Fibroblast of skin of back (primary cell): ENCODE results near the gene NPTX2. TPM values are rescaled to one million over a fixed set of nuclear protein-coding genes. Genes with fewer than 3 reads are reported as not detected.
"Not testable (repeated sequence)": the region's sequence is repeated elsewhere in the genome, so short reads cannot be mapped to it uniquely, and the experiment has no call there.

Experiments
- DNase-seq: peaks from one replicate; pipeline ENCODE4 v3.0.0-alpha.2; 2013
- polyA plus RNA-seq, 2 experiments: library from polyadenylated mRNA; unstranded; fragments of 120-200 nt; gene quantifications; one replicate each; pipeline ENCODE4 v1.2.1, GENCODE V29; 2013; ENCODE audit not compliant: insufficient read length in 2 of 2

The NPTX2 gene, protein sequence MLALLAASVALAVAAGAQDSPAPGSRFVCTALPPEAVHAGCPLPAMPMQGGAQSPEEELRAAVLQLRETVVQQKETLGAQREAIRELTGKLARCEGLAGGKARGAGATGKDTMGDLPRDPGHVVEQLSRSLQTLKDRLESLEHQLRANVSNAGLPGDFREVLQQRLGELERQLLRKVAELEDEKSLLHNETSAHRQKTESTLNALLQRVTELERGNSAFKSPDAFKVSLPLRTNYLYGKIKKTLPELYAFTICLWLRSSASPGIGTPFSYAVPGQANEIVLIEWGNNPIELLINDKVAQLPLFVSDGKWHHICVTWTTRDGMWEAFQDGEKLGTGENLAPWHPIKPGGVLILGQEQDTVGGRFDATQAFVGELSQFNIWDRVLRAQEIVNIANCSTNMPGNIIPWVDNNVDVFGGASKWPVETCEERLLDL
- polyA plus RNA-seq (2013, experiment 1 of 2; ENCODE audit: insufficient read length) = 13.7 TPM
- polyA plus RNA-seq (2013, experiment 2 of 2; ENCODE audit: insufficient read length) = 3.0 TPM

DNA sequence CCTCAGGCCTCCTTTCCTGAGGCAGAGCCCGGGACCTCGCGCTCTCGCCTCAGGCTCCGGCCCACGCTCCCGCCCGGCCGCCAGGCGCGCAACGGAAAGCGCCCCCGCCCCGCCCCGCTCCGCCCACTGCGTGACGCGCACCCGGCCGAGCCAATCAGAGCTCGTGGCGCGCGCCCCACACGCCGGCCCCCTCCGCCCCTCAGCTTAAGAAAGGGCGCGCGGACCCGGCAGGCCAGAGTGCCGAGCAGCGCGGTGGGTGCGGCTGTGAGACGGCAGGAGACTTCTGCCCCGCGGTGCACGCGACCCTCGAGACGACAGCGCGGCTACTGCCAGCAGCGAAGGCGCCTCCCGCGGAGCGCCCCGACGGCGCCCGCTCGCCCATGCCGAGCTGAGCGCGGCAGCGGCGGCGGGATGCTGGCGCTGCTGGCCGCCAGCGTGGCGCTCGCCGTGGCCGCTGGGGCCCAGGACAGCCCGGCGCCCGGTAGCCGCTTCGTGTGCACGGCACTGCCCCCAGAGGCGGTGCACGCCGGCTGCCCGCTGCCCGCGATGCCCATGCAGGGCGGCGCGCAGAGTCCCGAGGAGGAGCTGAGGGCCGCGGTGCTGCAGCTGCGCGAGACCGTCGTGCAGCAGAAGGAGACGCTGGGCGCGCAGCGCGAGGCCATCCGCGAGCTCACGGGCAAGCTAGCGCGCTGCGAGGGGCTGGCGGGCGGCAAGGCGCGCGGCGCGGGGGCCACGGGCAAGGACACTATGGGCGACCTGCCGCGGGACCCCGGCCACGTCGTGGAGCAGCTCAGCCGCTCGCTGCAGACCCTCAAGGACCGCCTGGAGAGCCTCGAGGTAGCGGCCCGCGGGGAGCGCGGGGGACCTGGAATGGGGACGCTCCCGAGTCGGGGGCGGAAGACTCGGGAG, at the start of gene NPTX2:
Gene NPTX2, plus strand, starts transcription at position 235 of the 909 bp plus-strand sequence. Its CDS starts 177 bp downstream, at position 412.
- peak; percentile 73 for DNase-seq

DNA sequence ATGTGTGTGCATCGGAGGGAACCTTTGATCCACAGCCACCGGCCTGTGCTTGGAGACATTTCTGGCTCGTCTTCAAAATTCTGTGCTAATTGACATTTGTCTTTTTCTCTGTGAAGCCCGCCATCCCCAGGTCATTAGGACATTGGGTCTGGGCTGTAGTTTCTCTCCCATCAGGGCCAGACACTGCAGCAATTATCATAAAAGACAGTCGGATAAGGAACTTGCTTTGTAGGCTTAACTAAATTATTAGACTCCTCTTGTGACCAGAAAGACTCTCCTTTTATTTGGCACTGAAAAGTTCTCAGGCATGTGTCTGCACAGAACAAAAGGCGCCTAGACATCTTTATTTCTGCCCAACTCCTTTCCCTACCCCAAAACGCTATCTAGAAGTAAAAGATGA, 49.1 kb upstream of the NPTX2 start:
- DNase-seq = no peak

DNA sequence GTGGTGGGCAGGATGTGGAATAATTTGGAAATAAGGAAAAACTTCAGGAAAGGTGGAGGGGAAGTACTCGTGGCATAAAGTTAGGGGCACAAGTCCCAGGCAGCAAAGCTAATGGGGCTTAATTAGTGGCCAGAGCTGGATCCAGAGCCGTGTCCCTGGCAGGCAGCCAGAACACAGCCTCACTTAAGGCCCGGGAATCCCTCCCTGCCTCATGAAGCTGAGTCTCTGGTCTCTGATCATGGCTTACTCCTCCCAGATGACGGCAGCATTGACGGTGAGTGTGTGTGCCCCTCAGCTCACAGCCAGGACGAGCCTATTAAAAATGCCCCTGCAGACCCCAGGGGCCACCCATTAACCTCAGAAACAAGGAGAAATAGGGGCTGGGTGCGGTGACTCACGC, 48.2 kb upstream of the NPTX2 start:
- no peak for DNase-seq

DNA sequence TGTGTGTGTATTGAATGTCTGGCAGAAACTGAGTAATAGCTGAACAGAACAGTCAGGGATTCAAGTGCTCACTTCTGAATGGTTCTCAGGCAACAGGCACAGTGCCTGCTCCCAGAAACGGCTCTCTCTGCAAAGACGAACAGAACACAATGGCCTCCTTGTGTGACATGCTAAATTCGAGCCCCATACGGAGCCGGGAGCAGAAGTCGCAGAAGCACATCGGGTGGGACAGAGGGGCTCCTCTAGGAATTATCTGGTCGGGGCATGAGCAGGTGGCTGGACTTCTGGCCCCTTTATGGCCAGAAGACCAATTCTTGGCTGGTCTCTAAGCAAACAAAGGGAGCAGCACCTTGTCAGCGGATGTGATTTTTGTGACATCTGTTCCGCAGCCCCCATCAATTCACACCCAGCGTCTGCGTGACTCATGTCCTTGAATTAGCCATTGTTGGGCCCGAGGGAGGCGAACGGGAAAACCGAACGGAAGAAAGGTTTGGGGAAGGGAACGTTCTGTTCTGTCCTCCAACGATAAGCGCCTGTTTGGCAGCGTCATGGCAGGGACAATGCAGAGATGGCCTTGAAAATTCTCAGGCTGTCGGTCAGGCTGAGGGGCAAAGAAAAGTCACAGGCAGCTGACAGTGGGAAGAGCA, 47.3 kb upstream of the NPTX2 start:
- DNase-seq = peak; percentile 38

DNA sequence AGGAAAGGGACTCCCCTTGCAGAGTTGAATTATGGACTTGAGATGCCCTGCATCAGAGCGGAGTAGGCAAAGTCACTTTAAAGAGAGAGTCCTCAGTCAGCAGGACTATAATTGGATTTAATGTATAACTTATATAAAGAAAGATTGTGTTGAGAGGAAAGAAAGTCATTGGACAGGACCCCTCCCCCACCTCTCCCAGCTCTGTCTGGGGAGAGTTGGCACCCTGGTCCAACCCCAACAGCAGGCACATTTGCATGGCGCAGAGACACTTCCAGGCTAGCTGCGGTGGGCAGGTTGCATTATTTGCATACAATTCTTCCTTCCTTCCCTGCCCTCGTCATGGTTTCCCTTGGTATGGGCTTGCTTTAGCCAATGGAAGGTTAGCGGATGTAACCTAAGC, 46.1 kb upstream of the NPTX2 start:
- DNase-seq = no peak

DNA sequence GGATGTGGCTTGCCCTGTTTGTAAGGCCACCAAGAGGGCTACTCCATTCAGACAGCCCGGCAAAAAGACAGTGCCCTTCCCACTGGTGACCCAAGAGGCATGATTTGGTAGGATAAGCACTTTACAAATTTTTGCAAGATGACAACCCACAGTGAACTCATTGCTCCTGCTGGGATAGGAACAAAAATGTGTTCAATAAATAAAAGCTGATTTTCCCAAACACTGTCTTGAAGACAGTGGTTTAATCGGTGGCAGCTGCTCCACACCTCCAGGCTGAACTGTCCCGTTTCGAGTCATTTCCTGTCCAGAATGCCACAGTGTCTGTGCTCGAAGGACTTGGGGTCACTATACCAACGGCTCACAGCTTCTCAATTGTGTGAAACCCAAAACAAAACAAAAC, 45.1 kb upstream of the NPTX2 start:
- peak; percentile 65 for DNase-seq

DNA sequence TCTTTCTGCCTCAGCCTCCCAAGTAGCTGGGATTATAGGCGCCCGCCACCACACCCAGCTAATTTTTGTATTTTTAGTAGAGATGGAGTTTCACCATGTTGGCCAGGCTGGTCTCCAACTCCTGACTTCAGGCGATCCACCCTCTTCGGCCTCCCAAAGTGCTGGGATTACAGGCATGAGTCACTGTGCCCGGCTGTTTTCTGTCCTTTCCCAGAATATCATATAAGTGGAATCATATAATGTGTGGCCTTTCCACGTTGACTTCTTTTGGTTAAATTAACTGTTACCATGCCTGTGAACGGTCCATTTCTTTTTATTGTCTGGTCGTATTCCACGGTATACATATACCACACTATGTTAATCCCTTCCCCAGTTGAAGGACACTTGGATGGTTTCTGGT, 44.4 kb upstream of the NPTX2 start:
- not testable (repeated sequence) for DNase-seq

DNA sequence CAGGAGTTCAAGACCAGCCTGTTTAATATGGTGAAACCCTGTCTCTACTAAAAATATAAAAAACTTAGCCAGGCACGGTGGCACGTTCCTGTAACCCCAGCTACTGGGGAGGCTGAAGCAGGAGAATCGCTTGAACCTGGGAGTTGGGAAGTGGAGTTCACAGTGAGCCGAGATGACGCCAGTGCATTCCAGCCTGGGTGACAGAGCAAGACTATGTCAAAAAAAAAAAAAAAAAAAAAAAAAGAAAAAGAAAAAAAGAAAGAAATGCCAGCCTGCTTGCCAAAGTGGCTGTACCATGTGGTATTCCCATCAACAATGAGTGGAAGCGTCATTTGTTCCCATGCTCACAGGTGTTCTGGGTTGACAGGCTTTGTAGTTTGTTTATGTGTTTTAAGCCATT, 43.3 kb upstream of the NPTX2 start:
- no peak for DNase-seq

DNA sequence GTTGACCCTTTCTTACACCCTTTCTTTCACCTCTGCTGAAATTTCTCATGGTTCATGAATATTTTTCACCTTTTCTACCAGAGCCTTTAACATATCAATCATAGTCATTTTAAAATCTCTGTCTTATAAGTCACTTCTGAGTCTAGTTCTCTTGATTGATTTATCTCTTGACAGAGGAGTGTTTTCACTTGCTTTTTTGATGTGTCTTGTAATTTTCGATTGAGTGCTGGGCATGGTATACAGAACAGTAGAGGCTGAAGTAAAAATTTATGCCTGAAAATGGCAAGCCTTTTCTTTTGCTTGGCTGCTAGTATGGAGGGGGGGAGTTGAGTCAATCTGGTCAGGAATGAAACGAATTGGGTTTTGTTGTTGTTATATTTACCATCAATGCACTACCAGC, 41.2 kb upstream of the NPTX2 start:
- DNase-seq = no peak

DNA sequence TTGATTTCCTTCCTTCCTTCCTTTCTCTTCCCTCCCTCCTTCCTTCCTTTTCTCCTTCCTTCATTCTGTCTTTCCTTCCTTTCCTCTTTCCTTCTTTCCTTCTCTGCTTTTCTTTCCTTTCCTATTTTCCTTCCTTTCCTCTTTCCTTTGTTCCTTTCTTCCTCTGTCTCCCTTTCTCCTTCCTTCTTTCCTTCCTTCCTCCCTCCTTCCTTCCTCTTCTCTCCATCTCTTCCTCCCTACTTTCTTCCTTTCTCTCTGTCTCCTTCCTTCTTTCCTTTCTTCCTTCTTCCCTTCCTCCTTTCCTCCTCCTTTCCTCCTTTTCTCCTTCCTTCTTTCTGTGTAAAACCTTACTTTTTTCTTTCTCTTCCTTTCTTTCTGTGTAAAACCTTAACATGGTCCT, 32.3 kb upstream of the NPTX2 start:
- DNase-seq = no peak

DNA sequence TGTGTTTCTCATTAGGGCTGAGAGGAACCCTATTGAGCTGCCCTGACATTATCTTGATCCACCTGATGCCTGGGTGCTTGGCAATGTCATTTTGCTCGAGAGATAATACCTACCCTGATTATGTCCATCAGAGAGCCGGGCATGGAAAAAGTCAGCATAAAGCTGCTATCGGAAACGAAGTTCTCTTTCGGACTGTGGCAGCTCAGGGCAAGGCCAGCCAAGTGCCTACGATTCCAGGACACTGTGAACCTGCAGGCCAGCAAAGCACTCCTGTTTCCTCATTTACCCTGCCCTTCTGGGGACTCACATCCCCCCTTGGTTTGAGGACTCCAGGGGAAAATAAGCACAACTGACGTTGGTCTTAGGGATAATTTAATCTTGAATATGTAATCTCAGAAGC, 25.2 kb upstream of the NPTX2 start:
- DNase-seq = no peak

DNA sequence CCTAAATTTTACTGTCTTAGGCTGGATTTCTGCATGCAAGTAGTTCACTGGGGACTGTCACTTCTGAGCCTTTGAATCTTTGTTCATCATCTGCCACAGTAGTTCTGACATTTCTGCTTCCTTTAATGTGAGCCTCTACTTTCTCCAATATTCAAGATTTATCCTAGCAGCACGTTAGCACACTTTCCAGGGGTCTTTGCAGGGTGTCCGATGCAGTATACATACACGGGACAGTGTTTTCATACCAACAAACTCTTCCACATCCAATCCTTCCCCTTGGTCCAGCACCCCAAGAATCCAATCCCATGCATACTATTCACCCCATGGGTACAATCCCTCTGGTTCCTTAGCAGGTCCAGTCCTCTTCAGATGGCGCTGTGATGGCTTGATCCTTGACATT, 22.7 kb upstream of the NPTX2 start:
- DNase-seq = no peak

DNA sequence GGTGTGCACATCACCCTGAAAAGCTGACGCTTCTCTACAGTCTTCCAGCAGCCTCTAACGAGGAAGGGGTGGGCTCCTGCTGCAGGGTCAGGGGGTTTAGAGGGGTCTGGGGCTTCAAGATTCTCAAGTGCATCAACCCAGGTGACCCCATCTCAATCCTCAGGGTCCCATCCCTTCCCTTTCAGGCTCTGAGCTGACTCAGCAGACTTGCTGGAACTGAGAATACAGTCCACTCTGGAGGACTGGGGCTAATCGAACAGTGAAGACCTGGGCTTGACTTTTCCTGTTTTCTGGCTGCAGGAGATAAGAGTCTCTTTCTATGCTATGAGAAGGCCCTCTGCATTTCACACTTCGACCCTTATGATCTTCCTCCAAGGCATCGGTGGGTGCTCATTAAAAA, 22.3 kb upstream of the NPTX2 start:
- DNase-seq = no peak

DNA sequence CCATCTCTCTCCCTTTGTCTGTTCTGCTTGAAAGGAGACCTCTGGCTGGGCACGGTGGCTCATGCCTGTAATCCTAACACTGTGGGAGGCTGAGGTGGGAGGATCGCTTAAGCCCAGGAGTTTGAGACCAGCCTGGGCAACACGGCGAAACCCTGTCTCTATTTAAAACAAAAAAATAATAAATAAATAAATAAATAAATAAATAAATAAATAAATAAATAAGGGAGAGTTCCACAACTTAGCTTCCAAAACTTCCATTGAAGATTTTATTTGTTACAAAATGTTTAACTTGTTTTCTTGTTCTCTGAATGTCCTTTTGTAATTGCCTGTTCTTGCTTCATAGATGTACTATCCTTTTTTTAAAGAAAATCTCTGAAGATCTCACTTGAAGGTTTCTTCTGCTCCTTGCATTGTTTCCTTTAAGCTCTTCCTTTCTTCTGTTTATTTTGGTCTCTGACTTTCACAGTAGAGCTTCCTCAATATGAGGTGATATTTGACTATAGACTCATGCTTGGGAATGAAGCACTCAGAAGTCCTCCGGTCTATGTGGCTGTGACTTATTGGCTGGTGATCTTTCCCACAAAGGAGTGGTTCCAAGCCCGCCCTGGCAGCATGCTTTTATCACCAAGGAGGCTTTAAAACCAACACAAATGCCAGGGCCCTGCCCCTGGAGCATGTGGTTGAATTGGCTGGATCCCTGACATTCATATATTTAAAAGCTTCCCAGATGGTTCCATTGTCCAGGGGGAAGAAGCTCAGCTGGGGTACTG, 18.1 kb upstream of the NPTX2 start:
- no peak for DNase-seq

DNA sequence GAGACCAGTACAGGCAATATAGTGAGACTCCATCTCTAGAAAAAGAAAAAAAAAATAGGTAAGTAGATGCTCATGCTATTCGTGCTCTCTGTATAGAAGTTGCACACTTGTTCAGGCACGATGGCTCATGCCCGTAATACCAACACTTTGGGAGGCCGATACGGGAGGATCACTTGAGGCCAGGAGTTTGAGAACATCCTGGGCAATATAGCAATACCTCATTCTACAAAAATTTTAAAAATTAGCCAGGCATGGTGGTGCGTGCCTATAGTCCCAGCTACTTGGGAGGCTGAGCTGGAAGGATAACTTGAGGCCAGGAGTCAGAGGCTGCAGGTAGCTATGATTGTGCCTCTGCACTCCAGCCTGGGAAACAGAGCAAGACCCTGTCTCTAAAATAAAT, 17.2 kb upstream of the NPTX2 start:
- no peak for DNase-seq

DNA sequence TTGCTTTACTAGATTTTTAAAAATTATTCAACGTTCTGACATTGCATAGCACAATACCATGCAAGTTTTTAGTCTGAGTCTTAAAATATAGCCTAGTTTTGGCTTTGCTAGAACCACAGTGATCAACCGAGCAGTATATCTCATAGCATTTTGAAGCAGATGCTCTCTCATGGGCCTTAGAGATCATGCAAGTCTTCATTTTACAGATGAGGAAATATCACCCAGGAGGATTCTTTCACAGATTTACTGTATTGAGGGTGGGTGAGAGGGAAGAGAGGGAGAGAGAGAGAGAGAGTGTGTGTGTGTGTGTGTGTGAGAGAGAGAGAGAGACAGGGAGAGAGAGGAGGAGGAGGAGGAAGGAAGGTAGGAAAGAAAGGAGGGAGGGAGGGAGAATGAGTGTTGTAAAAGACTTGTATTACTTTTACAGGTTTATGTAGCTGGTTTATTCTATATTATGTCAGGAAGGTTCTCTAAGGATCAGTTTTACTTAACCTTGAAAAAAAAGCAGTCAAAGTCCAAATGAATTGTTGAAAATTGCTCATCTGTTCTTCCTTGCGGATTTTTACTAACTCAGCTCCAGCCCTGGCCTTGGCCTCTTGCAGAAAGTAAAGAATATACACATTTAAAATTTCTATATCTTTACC, 14.2 kb upstream of the NPTX2 start:
- no peak for DNase-seq

DNA sequence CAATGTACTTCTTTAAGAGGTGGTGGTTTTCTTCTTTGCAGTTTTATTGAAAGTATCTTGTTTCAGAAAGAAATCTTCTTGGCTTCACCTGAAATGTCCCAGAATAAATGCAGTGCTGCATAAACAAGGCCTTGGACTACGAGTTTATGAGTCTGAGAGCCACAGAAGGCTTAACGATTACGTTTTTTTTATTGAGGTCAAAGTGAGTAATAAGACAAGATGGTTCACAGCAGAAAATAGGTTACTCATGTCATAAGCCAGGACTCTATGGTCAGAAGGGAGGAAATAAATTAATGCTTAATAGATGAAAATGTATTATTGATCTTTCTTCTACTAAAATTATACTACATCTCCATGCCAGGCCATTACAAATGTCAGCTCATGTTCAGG, 13.7 kb upstream of the NPTX2 start:
- no peak for DNase-seq

DNA sequence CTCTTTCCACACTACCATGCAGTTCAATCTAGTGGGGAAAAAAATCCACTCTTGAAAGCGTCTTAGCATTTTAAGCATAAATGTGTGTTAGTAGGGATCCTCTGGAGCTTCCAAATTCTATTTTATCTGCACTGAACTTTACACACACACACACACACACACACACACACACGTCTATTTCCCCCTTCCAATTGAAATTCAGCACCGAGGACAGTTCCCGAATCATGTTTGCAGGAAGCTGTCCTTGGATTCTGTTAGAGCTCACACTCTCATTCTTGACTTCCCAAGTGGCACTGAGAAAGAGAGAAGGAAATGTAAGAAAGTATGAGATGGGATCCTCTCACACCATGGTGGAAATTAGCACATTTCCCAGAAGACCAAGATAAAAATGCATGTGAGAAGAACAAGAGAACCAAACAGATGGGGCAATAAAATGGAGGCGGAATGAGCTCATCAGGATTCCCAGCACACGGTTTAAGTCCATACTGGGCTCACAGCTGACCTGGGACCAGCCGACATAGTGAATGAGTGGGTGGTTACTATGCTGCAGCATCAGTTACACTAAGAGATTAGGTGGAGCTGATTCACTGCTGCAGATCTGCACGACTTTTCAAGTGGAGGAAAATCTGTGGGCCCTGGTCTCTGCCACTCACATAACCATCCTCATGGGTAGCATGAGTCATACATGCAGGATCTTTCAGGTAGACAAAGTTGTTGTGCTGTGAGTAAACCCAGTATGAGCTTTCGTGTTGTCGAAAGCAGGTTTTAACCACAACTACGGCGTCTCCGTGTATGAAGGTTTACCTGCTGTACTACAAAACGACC, 3.3 kb upstream of the NPTX2 start:
- DNase-seq = peak; percentile 57

DNA sequence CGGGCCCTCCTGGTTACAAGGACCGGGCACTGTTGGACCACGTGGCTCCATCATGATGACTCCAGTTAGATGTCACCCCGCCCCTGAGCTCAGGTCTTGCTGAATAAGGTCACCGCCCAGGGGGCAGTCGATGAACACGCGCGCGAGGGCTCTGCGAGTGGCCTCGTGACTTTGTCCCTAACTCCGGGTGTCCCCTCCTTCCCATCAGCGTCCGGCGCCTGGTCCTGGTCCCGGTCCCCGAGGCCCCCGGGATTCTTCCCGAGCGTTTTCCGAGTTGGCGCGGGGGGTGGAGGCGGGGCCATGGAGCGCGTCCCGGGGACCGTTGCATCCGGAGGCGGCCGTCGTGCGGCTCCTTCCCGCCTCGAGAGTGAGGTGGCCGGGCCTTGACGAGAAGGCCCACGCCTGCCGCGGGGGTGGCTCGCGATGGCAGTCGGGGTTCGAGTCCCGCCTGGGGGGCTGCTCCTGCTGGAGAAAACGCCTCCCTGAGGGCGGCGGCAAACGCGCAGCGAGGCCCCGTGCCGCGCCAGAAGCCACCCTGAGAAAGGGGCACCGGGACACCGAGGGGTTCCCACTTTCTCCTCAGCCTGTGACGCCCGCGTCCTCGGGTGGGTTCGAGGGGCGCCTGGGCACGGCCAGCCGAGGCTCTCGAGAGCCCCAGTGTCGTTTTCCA, 569 bp upstream of the NPTX2 start:
- no peak for DNase-seq

DNA sequence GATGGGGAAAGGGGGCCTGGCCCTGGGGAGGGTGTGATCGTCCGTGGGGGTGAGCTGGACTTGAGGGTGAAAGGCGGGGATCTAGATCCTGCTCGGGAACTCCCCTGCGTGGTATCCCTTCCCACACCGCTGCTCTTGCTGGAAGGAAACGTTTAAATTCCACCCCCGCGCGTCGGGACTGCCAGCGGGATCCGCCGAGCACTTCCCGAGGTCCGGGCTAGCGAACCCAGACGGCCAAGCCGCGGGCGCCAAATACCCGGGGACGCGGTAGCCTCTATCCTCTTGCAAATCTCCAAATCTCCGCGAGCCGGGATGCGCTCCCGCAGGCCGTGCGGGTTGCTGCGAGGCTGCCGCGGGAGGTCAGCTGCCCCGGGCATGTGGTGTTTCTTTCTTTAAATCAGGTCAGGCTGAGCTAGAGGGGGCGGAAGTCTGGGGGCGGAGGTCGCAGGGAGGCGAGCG, 904 bp downstream of the NPTX2 start:
- no peak for DNase-seq
